MM.1S (cell line): ENCODE measurements around the gene TMEM174.

ENCODE experiments used
- CTCF ChIP-seq: fragments of 300-600 bp; sonication (generic); IDR thresholded peaks from 2 replicates; pipeline ENCODE4 v1.5.1; 2016; ENCODE audit warnings: antibody characterized with exemption, low read length, mixed read lengths
- EZH2 ChIP-seq: fragments of 300-600 bp; sonication (generic); optimal IDR thresholded peaks from 2 replicates; pipeline ENCODE3; 2017; ENCODE audit warnings: low read depth, mild to moderate bottlenecking, antibody characterized with exemption, low read length, mixed read lengths

GRCh38 chr5:73132759-73133158, 40.2 kb upstream of the TMEM174 start:
- TF ChIP-seq CTCF = no peak
- no peak for TF ChIP-seq EZH2
